HepG2 (cell line): ENCODE measurements around the gene POLR1C. TPM values are rescaled to one million over a fixed set of nuclear protein-coding genes. Genes with fewer than 3 reads are reported as not detected.

Experiments
- ASH2L ChIP-seq: fragments of 300-600, 200-600 bp; sonication (generic); IDR thresholded peaks from 2 replicates; pipeline ENCODE4 v1.7.0; 2017; ENCODE audit warnings: low read depth, mild to moderate bottlenecking, moderate library complexity, mixed read lengths, low read length; ENCODE audit not compliant: insufficient read length
- MEIS1 ChIP-seq: sonication (generic); formaldehyde crosslinking; IDR thresholded peaks from 2 replicates; pipeline ENCODE4 v1.9.0; 2021; ENCODE audit warnings: mild to moderate bottlenecking, missing genetic modification reagents, moderate library complexity, borderline replicate concordance
- MYNN ChIP-seq: sonication (generic); formaldehyde crosslinking; IDR thresholded peaks from 2 replicates; pipeline ENCODE4 v1.4.0; 2020; ENCODE audit warnings: mild to moderate bottlenecking, low read depth, missing genetic modification reagents
- ZNF607 ChIP-seq: sonication (generic); formaldehyde crosslinking; IDR thresholded peaks from 2 replicates; pipeline ENCODE4 v1.5.1; 2020; ENCODE audit warnings: missing genetic modification reagents, mild to moderate bottlenecking, borderline replicate concordance
- polyA plus RNA-seq, 8 experiments: library from polyadenylated mRNA; depleted of rRNA in 3 of 8; stranded (reverse) in 7 of 8; unstranded in 1 of 8; fragments of >200 nt; fragmentation: Illumina TruSeq in 4 of 8; extraction: Trizol in 4 of 8; gene quantifications; 2 replicates each; pipeline versions ENCODE4 v1.2.1 to v1.2.3, GENCODE V29; 2011 to 2016; ENCODE audit warnings: low read depth in 4 of 8, missing spikeins in 1 of 8, mixed read lengths in 1 of 8; ENCODE audit not compliant: insufficient read depth in 1 of 8
- total RNA-seq, 5 experiments: library from RNA; depleted of rRNA; stranded (reverse); fragments of >200 nt; fragmentation: Illumina TruSeq; extraction: Trizol; gene quantifications; 2 replicates each; pipeline ENCODE4 v1.2.3, GENCODE V29; 2016; ENCODE audit warnings: low read depth in 1 of 5
- TF ChIP-seq, protein P1 (sequence below): sonication (generic); formaldehyde crosslinking; IDR thresholded peaks from 2 replicates; pipeline ENCODE4 v1.4.0; 2020; ENCODE audit warnings: missing genetic modification reagents, mild to moderate bottlenecking, borderline replicate concordance
- TF ChIP-seq, protein P2 (sequence below): sonication (generic); formaldehyde crosslinking; IDR thresholded peaks from 2 replicates; pipeline ENCODE4 v1.4.0; 2020; ENCODE audit warnings: missing genetic modification reagents
- TF ChIP-seq, protein P3 (sequence below): sonication (generic); formaldehyde crosslinking; IDR thresholded peaks from 2 replicates; pipeline ENCODE4 v1.8.1; 2023; ENCODE audit warnings: mild to moderate bottlenecking, missing genetic modification reagents
- TF ChIP-seq, protein P4 (sequence below): sonication (generic); formaldehyde crosslinking; IDR thresholded peaks from 2 replicates; pipeline ENCODE4 v1.4.0; 2020; ENCODE audit warnings: low read depth, mild to moderate bottlenecking, missing genetic modification reagents

POLR1C gene
- total and polyA plus RNA-seq, 2 of the 13 experiments (the other 11 are each of a cell fraction or from before 2014, with no cell fraction given): 62.6 to 72.2 TPM

DNA sequence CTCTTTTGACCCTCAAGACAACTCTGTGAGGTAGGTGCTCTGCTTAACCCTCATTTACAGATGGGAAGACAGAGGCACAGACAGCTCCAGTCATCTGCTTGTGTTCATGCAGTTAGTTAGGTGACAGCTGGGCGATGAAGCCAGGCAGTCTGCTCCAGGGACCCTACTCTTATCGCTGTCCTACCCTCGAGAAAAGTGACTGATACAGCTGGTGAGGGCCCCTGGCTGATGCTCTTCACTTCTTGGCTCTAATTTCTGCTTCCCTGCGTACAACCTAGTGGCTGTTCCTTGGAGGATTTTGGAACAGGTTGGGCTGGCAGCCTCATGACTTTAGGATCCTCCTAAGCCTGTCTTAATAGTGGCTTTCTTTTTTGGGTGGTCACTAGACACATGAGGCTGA, 48.6 kb upstream of the POLR1C start (continued):
- TF ChIP-seq, protein P1, sequence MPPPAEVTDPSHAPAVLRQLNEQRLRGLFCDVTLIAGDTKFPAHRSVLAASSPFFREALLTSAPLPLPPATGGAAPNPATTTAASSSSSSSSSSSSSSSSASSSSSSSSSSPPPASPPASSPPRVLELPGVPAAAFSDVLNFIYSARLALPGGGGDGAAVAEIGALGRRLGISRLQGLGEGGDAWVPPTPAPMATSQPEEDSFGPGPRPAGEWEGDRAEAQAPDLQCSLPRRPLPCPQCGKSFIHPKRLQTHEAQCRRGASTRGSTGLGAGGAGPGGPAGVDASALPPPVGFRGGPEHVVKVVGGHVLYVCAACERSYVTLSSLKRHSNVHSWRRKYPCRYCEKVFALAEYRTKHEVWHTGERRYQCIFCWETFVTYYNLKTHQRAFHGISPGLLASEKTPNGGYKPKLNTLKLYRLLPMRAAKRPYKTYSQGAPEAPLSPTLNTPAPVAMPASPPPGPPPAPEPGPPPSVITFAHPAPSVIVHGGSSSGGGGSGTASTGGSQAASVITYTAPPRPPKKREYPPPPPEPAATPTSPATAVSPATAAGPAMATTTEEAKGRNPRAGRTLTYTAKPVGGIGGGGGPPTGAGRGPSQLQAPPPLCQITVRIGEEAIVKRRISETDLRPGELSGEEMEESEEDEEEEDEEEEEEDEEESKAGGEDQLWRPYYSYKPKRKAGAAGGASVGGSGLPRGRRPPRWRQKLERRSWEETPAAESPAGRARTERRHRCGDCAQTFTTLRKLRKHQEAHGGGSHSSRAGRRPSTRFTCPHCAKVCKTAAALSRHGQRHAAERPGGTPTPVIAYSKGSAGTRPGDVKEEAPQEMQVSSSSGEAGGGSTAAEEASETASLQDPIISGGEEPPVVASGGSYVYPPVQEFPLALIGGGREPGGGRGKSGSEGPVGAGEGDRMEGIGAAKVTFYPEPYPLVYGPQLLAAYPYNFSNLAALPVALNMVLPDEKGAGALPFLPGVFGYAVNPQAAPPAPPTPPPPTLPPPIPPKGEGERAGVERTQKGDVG (CRISPR knock-in tag): no peak
- TF ChIP-seq MEIS1 (CRISPR knock-in tag) (no peak), MYNN (no peak), ASH2L (no peak), ZNF607 (CRISPR knock-in tag) (no peak)
- TF ChIP-seq, protein P2, sequence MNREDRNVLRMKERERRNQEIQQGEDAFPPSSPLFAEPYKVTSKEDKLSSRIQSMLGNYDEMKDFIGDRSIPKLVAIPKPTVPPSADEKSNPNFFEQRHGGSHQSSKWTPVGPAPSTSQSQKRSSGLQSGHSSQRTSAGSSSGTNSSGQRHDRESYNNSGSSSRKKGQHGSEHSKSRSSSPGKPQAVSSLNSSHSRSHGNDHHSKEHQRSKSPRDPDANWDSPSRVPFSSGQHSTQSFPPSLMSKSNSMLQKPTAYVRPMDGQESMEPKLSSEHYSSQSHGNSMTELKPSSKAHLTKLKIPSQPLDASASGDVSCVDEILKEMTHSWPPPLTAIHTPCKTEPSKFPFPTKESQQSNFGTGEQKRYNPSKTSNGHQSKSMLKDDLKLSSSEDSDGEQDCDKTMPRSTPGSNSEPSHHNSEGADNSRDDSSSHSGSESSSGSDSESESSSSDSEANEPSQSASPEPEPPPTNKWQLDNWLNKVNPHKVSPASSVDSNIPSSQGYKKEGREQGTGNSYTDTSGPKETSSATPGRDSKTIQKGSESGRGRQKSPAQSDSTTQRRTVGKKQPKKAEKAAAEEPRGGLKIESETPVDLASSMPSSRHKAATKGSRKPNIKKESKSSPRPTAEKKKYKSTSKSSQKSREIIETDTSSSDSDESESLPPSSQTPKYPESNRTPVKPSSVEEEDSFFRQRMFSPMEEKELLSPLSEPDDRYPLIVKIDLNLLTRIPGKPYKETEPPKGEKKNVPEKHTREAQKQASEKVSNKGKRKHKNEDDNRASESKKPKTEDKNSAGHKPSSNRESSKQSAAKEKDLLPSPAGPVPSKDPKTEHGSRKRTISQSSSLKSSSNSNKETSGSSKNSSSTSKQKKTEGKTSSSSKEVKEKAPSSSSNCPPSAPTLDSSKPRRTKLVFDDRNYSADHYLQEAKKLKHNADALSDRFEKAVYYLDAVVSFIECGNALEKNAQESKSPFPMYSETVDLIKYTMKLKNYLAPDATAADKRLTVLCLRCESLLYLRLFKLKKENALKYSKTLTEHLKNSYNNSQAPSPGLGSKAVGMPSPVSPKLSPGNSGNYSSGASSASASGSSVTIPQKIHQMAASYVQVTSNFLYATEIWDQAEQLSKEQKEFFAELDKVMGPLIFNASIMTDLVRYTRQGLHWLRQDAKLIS (CRISPR knock-in tag): no peak
- TF ChIP-seq, protein P3, sequence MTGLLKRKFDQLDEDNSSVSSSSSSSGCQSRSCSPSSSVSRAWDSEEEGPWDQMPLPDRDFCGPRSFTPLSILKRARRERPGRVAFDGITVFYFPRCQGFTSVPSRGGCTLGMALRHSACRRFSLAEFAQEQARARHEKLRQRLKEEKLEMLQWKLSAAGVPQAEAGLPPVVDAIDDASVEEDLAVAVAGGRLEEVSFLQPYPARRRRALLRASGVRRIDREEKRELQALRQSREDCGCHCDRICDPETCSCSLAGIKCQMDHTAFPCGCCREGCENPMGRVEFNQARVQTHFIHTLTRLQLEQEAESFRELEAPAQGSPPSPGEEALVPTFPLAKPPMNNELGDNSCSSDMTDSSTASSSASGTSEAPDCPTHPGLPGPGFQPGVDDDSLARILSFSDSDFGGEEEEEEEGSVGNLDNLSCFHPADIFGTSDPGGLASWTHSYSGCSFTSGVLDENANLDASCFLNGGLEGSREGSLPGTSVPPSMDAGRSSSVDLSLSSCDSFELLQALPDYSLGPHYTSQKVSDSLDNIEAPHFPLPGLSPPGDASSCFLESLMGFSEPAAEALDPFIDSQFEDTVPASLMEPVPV: no peak
- TF ChIP-seq, protein P4, sequence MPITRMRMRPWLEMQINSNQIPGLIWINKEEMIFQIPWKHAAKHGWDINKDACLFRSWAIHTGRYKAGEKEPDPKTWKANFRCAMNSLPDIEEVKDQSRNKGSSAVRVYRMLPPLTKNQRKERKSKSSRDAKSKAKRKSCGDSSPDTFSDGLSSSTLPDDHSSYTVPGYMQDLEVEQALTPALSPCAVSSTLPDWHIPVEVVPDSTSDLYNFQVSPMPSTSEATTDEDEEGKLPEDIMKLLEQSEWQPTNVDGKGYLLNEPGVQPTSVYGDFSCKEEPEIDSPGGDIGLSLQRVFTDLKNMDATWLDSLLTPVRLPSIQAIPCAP (CRISPR knock-in tag): no peak
